K562 (cell line): ENCODE measurements around the gene ATP8B4. TPM values are rescaled to one million over a fixed set of nuclear protein-coding genes. Genes with fewer than 3 reads are reported as not detected.

ENCODE experiments used
- ATAC-seq: fragments of 200-7000 bp; cut with Tn5 transposase; 3 replicates; pipeline ENCODE4 v1.9.1; 2020; ENCODE audit warnings: moderate library complexity
- BruUV-seq: library from RNA; stranded (reverse); fragments of 400-500 nt; replicated peaks from 2 replicates; lab custom pipeline; 2021; lab: Mats Ljungman, UMichigan
- CTCF ChIA-PET: fragments of 300-600 bp; formaldehyde crosslinking; extraction: SDS; loops from one replicate; lab custom pipeline; 2021; ENCODE audit warnings: low intra/inter-chr PET ratio; lab: Yijun Ruan, JAX
- POLR2A ChIA-PET: fragments of 300-600, 350-650 bp; sonication (Branson Sonifier 250); formaldehyde crosslinking; extraction: SDS; loops from one replicate; lab custom pipeline; 2021; ENCODE audit warnings: antibody characterized with exemption, inconsistent platforms; lab: Yijun Ruan, JAX
- DNase-seq, 4 experiments: peaks; one replicate each; pipeline versions ENCODE4 v3.0.0 to v3.0.0-alpha.2; 2011 to 2018; ENCODE audit warnings: low spot score in 3 of 4, mixed read lengths in 3 of 4; ENCODE audit errors: extremely low read depth in 1 of 4
- FAIRE-seq: peaks from 2 replicates; lab custom pipeline; 2011; peaks lifted over from hg19 to GRCh38; lab: Jason Lieb, UNC
- H2AFZ ChIP-seq: 2 replicates; pipeline ENCODE4 v1.6.0; 2011; ENCODE audit warnings: low read depth, low read length, control low read depth, inconsistent platforms
- H3K27ac ChIP-seq: fragments of 200-600 bp; 3 replicates; pipeline ENCODE4 v1.8.0; 2011; ENCODE audit warnings: low read depth, mild to moderate bottlenecking, control low read depth, inconsistent platforms, low read length, moderate library complexity, mixed read lengths; ENCODE audit errors: extremely low read depth
- H3K27me3 ChIP-seq, 2 experiments: fragments of 300-600 bp in 1 of 2; 2 replicates in 1 of 2; 3 replicates in 1 of 2; pipeline versions ENCODE4 v1.6.0 to v1.8.0; 2011; ENCODE audit warnings: inconsistent platforms in 2 of 2, low read length in 2 of 2, mild to moderate bottlenecking in 1 of 2, mixed read lengths in 1 of 2, moderate library complexity in 1 of 2; ENCODE audit not compliant: control insufficient read depth in 2 of 2, insufficient read depth in 2 of 2
- H3K36me3 ChIP-seq: fragments of 300-600 bp; 3 replicates; pipeline ENCODE4 v1.8.0; 2011; ENCODE audit warnings: mild to moderate bottlenecking, low read length, inconsistent platforms; ENCODE audit not compliant: control insufficient read depth, insufficient read depth
- H3K4me1 ChIP-seq, 2 experiments: fragments of 200-600 bp in 1 of 2; replicated peaks in 1 of 2; 2 replicates in 1 of 2; 3 replicates in 1 of 2; pipeline versions ENCODE4 v1.5.1 to v1.8.0; 2011; ENCODE audit warnings: inconsistent platforms in 2 of 2, low read length in 2 of 2, mild to moderate bottlenecking in 1 of 2, mixed read lengths in 1 of 2, moderate library complexity in 1 of 2; ENCODE audit not compliant: control insufficient read depth in 2 of 2, insufficient read depth in 2 of 2
- H3K4me2 ChIP-seq: 2 replicates; pipeline ENCODE4 v1.6.1; 2011; ENCODE audit warnings: low read length, control low read depth, inconsistent platforms, mixed read lengths; ENCODE audit not compliant: insufficient read depth
- H3K4me3 ChIP-seq: fragments of 200-600 bp; sonication (generic), shearing (Covaris generic); 2 replicates; pipeline ENCODE4 v1.5.1; 2016; ENCODE audit warnings: control low read depth, inconsistent platforms
- H3K79me2 ChIP-seq: fragments of 200-600 bp; 3 replicates; pipeline ENCODE4 v1.8.0; 2011; ENCODE audit warnings: low read length, inconsistent platforms; ENCODE audit not compliant: control insufficient read depth, insufficient read depth
- H3K9ac ChIP-seq, 2 experiments: 2 replicates each; pipeline versions ENCODE4 v1.6.0 to v1.6.1; 2011; ENCODE audit warnings: low read depth in 2 of 2, low read length in 2 of 2, control low read depth in 1 of 2, inconsistent platforms in 1 of 2, mild to moderate bottlenecking in 1 of 2, mixed read lengths in 1 of 2; ENCODE audit not compliant: insufficient read depth in 1 of 2
- H3K9me1 ChIP-seq: one replicate; pipeline ENCODE4 v1.6.0; 2011; ENCODE audit warnings: inconsistent platforms, mild to moderate bottlenecking, low read length, moderate library complexity; ENCODE audit not compliant: control insufficient read depth, insufficient read depth
- H3K9me3 ChIP-seq: replicated peaks from 2 replicates; pipeline ENCODE4 v1.5.1; 2011; ENCODE audit warnings: low read depth, low read length, inconsistent platforms; ENCODE audit not compliant: control insufficient read depth, insufficient read depth
- H4K20me1 ChIP-seq: replicated peaks from 2 replicates; pipeline ENCODE4 v1.6.1; 2011; ENCODE audit warnings: low read length, inconsistent platforms, mixed read lengths; ENCODE audit not compliant: control insufficient read depth, insufficient read depth
- BRD9 ChIP-seq: fragments of 450-650 bp; IDR thresholded peaks from 2 replicates; pipeline ENCODE4 v1.6.1; 2018; ENCODE audit warnings: low read depth; ENCODE audit not compliant: partially characterized antibody
- CHCHD3 ChIP-seq: fragments of 250-450 bp; sonication (Bioruptor Pico); IDR thresholded peaks from 2 replicates; pipeline ENCODE4 v2.1.2; 2022; ENCODE audit warnings: mild to moderate bottlenecking
- CREM ChIP-seq: IDR thresholded peaks from 2 replicates; pipeline ENCODE4 v1.6.1; 2014; ENCODE audit warnings: antibody characterized with exemption, low read depth
- CSDE1 ChIP-seq, 2 experiments: fragments of 450-650 bp; IDR thresholded peaks; 2 replicates each; pipeline ENCODE4 v1.6.1; 2016; ENCODE audit warnings: mild to moderate bottlenecking in 1 of 2
- DDX20 ChIP-seq: fragments of 450-650 bp; IDR thresholded peaks from 2 replicates; pipeline ENCODE4 v1.6.1; 2016; ENCODE audit warnings: missing genetic modification characterization, low read depth, mild to moderate bottlenecking, missing compliant biosample characterization, moderate library complexity
- KDM2B ChIP-seq: fragments of 250-450 bp; sonication (Bioruptor Pico); IDR thresholded peaks from 2 replicates; pipeline ENCODE4 v1.8.0; 2021; ENCODE audit warnings: mild to moderate bottlenecking, moderate library complexity
- LEF1 ChIP-seq: fragments of 450-650 bp; IDR thresholded peaks from 2 replicates; pipeline ENCODE4 v1.6.1; 2016; ENCODE audit warnings: mild to moderate bottlenecking
- NFIX ChIP-seq: fragments of 250-450 bp; sonication (Bioruptor Pico); IDR thresholded peaks from 2 replicates; pipeline ENCODE4 v1.4.0; 2020; ENCODE audit warnings: low read depth, mild to moderate bottlenecking, moderate library complexity
- PTRF ChIP-seq: fragments of 450-650 bp; IDR thresholded peaks from 2 replicates; pipeline ENCODE4 v1.6.1; 2016; ENCODE audit warnings: mild to moderate bottlenecking, missing genetic modification characterization, missing compliant biosample characterization
- RCOR1 ChIP-seq, 2 experiments: IDR thresholded peaks; 2 replicates each; pipeline ENCODE4 v1.6.1; 2012; ENCODE audit warnings: low read depth in 2 of 2, low read length in 2 of 2, borderline replicate concordance in 1 of 2, improper control_type of control experiment in 1 of 2
- SIRT6 ChIP-seq: IDR thresholded peaks from one replicate; pipeline ENCODE4 v1.6.1; 2012; ENCODE audit warnings: low read depth, mild to moderate bottlenecking, control low read depth, inconsistent platforms, low read length, moderate library complexity
- SMARCC2 ChIP-seq: fragments of 450-650 bp; IDR thresholded peaks from 2 replicates; pipeline ENCODE4 v1.6.1; 2017; ENCODE audit warnings: antibody characterized with exemption, moderate library complexity, mild to moderate bottlenecking, low read depth
- TCF7 ChIP-seq: sonication (generic); IDR thresholded peaks from 2 replicates; pipeline ENCODE4 v1.6.1; 2016; ENCODE audit warnings: antibody characterized with exemption, borderline replicate concordance
- ZNF134 ChIP-seq: fragments of 250-450 bp; sonication (Bioruptor Pico); conservative IDR thresholded peaks from 2 replicates; pipeline ENCODE4 v1.4.0; 2020
- WGBS: fragments of 100-300 bp; shearing (Covaris generic); methylation state at CpG from one replicate; pipeline ENCODE4 v1.1.6; 2016; ENCODE audit warnings: low coverage, mixed read lengths; ENCODE audit not compliant: insufficient coverage; ENCODE audit errors: missing lambda C conversion rate; 5-methylcytosine and 5-hydroxymethylcytosine counted together
- in situ Hi-C: fragments of 300-500 bp; cut with MboI; formaldehyde crosslinking; loops from 4 replicates; pipeline ENCODE4 v1.15.0; 2018; ENCODE audit warnings: inconsistent platforms, mixed read lengths
- intact Hi-C: fragments of 100-400 bp; cut with micrococcal nuclease; formaldehyde crosslinking; loops from 2 replicates; pipeline ENCODE4 v1.14.2; 2022
- polyA plus RNA-seq, 8 experiments: library from polyadenylated mRNA; depleted of rRNA in 4 of 8; stranded (reverse) in 5 of 8; unstranded in 3 of 8; fragments of >200 nt; fragmentation: Nextera tagmentation in 2 of 8; fragmentation: Illumina TruSeq in 1 of 8; extraction: Ambion mirVana in 2 of 8; extraction: Trizol in 1 of 8; gene quantifications; 2 replicates each; pipeline versions ENCODE4 v1.2.1 to v1.2.3, GENCODE V29; 2011 to 2014; ENCODE audit warnings: inconsistent platforms in 1 of 8, missing spikeins in 1 of 8
- total RNA-seq, 7 experiments: library from RNA; depleted of rRNA in 6 of 7; stranded (reverse); fragments of >200 nt in 6 of 7; fragmentation: Illumina TruSeq in 2 of 7; extraction: Trizol in 2 of 7; gene quantifications; 2 replicates each; pipeline versions ENCODE4 v1.2.1 to v1.2.3, GENCODE V29; 2011 to 2021; ENCODE audit warnings: low replicate concordance in 1 of 7
- TF ChIP-seq, protein P1 (sequence below): fragments of 450-650 bp; IDR thresholded peaks from 2 replicates; pipeline ENCODE4 v1.6.1; 2016; ENCODE audit warnings: mild to moderate bottlenecking, moderate library complexity

ATP8B4 gene
- total and polyA plus RNA-seq, 9 of the 15 experiments (the other 6 are each of a cell fraction or from before 2014, with no cell fraction given): 0.14 to 2.5 (median 0.44) TPM

GRCh38 chr15:49918121-49918520 is 200.9 kb downstream of the ATP8B4 start:
- H4K20me1 ChIP-seq: no peaks in the 10 kb centered on the region
- H3K4me1 ChIP-seq: no peaks in the 10 kb centered on the region
- H3K9me1 ChIP-seq: no peaks in the 10 kb centered on the region
- no peak overlapping the region for H3K4me3 ChIP-seq
- no peaks in the 10 kb centered on the region for H3K79me2 ChIP-seq
- no peak overlapping the region for H3K27ac ChIP-seq
- no peak overlapping the region for H3K4me2 ChIP-seq
- no peak overlapping the region for H3K9ac ChIP-seq
- no peak for FAIRE-seq
- no peak for ATAC-seq
- ChIA-PET CTCF (no interaction called here), POLR2A (no interaction called here)
- intact Hi-C loops: no loop called here
- in situ Hi-C loops: no loop called here
- no peaks in the 10 kb centered on the region for H3K9me3 ChIP-seq
- H2AFZ ChIP-seq: no peak overlapping the region
- WGBS: 0% methylated on average over 1 of the region's 1 CpG
- H3K27me3 ChIP-seq: no peaks in the 10 kb centered on the region; a peak in 1 of 5 replicates
- no peak for DNase-seq
- no peaks in the 10 kb centered on the region for H3K36me3 ChIP-seq
- BruUV-seq: no TSS peak
- TF ChIP-seq KDM2B (CRISPR knock-in tag): no peak
- TF ChIP-seq RCOR1 (IDR thresholded peaks at IDR 0.05; ENCODE audit: borderline replicate concordance in 1 of 2, low read depth in 2 of 2, low read length in 2 of 2): no peak
- no peak for TF ChIP-seq SMARCC2
- no peak for TF ChIP-seq TCF7
- no peak for TF ChIP-seq CREM
- TF ChIP-seq, protein P1, sequence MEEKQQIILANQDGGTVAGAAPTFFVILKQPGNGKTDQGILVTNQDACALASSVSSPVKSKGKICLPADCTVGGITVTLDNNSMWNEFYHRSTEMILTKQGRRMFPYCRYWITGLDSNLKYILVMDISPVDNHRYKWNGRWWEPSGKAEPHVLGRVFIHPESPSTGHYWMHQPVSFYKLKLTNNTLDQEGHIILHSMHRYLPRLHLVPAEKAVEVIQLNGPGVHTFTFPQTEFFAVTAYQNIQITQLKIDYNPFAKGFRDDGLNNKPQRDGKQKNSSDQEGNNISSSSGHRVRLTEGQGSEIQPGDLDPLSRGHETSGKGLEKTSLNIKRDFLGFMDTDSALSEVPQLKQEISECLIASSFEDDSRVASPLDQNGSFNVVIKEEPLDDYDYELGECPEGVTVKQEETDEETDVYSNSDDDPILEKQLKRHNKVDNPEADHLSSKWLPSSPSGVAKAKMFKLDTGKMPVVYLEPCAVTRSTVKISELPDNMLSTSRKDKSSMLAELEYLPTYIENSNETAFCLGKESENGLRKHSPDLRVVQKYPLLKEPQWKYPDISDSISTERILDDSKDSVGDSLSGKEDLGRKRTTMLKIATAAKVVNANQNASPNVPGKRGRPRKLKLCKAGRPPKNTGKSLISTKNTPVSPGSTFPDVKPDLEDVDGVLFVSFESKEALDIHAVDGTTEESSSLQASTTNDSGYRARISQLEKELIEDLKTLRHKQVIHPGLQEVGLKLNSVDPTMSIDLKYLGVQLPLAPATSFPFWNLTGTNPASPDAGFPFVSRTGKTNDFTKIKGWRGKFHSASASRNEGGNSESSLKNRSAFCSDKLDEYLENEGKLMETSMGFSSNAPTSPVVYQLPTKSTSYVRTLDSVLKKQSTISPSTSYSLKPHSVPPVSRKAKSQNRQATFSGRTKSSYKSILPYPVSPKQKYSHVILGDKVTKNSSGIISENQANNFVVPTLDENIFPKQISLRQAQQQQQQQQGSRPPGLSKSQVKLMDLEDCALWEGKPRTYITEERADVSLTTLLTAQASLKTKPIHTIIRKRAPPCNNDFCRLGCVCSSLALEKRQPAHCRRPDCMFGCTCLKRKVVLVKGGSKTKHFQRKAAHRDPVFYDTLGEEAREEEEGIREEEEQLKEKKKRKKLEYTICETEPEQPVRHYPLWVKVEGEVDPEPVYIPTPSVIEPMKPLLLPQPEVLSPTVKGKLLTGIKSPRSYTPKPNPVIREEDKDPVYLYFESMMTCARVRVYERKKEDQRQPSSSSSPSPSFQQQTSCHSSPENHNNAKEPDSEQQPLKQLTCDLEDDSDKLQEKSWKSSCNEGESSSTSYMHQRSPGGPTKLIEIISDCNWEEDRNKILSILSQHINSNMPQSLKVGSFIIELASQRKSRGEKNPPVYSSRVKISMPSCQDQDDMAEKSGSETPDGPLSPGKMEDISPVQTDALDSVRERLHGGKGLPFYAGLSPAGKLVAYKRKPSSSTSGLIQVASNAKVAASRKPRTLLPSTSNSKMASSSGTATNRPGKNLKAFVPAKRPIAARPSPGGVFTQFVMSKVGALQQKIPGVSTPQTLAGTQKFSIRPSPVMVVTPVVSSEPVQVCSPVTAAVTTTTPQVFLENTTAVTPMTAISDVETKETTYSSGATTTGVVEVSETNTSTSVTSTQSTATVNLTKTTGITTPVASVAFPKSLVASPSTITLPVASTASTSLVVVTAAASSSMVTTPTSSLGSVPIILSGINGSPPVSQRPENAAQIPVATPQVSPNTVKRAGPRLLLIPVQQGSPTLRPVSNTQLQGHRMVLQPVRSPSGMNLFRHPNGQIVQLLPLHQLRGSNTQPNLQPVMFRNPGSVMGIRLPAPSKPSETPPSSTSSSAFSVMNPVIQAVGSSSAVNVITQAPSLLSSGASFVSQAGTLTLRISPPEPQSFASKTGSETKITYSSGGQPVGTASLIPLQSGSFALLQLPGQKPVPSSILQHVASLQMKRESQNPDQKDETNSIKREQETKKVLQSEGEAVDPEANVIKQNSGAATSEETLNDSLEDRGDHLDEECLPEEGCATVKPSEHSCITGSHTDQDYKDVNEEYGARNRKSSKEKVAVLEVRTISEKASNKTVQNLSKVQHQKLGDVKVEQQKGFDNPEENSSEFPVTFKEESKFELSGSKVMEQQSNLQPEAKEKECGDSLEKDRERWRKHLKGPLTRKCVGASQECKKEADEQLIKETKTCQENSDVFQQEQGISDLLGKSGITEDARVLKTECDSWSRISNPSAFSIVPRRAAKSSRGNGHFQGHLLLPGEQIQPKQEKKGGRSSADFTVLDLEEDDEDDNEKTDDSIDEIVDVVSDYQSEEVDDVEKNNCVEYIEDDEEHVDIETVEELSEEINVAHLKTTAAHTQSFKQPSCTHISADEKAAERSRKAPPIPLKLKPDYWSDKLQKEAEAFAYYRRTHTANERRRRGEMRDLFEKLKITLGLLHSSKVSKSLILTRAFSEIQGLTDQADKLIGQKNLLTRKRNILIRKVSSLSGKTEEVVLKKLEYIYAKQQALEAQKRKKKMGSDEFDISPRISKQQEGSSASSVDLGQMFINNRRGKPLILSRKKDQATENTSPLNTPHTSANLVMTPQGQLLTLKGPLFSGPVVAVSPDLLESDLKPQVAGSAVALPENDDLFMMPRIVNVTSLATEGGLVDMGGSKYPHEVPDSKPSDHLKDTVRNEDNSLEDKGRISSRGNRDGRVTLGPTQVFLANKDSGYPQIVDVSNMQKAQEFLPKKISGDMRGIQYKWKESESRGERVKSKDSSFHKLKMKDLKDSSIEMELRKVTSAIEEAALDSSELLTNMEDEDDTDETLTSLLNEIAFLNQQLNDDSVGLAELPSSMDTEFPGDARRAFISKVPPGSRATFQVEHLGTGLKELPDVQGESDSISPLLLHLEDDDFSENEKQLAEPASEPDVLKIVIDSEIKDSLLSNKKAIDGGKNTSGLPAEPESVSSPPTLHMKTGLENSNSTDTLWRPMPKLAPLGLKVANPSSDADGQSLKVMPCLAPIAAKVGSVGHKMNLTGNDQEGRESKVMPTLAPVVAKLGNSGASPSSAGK: no peak
- no peak for TF ChIP-seq SIRT6
- no peak for TF ChIP-seq LEF1
- no peak for TF ChIP-seq CSDE1 (IDR thresholded peaks at IDR 0.05)
- no peak for TF ChIP-seq NFIX (CRISPR knock-in tag)
- TF ChIP-seq PTRF (tag): no peak
- no peak for TF ChIP-seq ZNF134 (CRISPR knock-in tag)
- no peak for TF ChIP-seq DDX20 (tag)
- TF ChIP-seq BRD9: no peak
- TF ChIP-seq CHCHD3 (CRISPR knock-in tag): no peak
